Measurements from ENCODE around the gene FRAT2. TPM values are rescaled to one million over a fixed set of nuclear protein-coding genes. Genes with fewer than 3 reads are reported as not detected.
A peak's percentile ranks its signal among the peaks of the same experiment; 100 is the strongest.

Gene FRAT2
- total RNA-seq, 4 donors from 2014 or later = 18.7 to 27.8 (median 19.6) TPM

DNA sequence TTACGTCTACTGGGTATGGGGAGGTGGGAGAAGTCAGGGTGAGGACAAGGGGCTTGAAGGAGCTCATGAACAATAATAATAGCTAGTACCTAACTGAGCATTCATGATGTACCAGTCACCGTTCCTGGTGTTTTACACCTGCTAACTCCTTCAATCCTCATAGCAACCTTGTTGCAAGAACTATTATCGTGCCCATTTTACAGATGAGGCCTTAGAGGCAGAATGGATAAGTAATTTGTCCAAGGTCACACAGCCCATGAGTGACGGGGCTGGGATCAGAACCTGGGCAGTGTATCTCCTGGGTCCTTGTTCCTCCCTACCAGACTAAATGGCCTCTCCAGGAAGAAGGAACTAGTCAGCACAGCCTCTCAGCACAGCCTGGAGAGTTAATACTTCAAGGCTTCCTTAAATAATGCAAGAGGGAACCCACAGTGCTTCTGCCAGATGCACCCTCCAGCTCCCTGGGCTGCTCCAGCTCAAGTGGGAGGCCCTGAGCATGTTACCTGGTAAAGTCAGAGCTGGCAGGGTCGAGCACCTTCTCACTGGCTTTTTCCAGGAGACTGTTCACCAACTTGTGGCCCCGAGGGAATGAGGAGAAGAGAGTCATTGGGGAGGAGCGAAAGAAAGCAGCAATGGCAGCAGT, 37.8 kb upstream of the FRAT2 start:
- intact Hi-C loops (cut with DNase I) = no loop called here
- WGBS = 92% methylated on average over 6 of the region's 7 CpGs
- Histone ChIP-seq H3K36me3 (peaks cover 27 to 98% (median 80%) of the 10 kb centered on the region in 4 donors), H3K4me3 (no peak overlapping the region), H3K27ac (replicated peaks in 1 of 4) (no peak overlapping the region), H3K9me3 (no peaks in the 10 kb centered on the region), H3K4me1 (no peaks in the 10 kb centered on the region), H3K27me3 (no peaks in the 10 kb centered on the region)
- no peak for TF ChIP-seq POLR2AphosphoS5 (IDR thresholded peaks at IDR 0.05)
- DNase-seq (ENCODE audit: extremely low spot score) = no peak

DNA sequence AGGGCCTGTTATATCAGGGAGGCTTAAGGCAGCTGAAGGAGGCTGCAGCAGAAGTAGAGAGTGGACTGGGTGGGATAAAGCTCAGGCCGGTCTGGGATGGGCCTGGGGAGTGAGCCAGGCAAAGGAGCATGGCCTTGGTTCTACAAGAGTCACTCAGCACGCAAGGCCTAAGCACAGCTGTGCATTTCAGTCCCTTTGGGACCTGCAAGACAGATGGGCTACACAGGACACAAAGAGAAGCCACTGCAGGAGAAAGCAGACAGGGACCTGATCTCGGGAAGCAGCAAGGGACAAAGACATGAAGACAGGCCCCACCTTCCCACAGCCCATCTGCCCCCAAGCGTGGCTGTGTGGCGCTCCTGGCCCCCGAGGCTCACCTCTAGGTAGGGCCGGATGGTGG, 37.2 kb upstream of the FRAT2 start:
- H3K36me3 ChIP-seq = peaks cover 30 to 98% (median 82%) of the 10 kb centered on the region in 4 donors
- H3K4me3 ChIP-seq = no peak overlapping the region

DNA sequence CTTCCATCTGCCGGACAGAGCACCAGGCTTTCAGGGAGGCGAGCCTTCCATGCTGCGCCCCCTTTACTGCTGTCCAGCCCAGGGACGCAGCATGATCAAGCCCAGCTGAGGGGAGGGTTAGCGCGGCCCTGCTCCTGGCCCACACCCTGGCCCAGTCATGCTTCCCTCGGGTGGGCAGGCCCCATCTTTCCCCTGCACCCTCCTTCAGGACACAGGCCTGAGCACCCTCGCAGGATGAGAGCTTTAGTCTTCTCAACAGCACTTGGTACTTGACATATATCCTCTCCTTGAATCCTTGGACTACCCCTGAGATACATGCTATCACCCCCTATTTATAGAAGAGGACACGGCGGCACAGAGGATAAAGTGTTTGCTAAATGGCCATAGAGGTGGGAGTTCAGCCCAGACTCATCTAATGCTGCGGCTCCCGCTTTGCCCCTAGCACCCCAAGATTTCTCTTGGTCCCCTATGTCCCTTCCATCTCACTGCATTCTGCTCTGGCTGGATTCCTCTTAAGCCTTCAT, 32.7 kb upstream of the FRAT2 start:
- intact Hi-C loops (cut with DNase I) = no loop called here
- peaks cover 20 to 96% (median 89%) of the 10 kb centered on the region in 4 donors for H3K36me3 ChIP-seq

More for the DNA sequence above, 37.2 kb upstream of the FRAT2 start:
- TF ChIP-seq, protein P1, sequence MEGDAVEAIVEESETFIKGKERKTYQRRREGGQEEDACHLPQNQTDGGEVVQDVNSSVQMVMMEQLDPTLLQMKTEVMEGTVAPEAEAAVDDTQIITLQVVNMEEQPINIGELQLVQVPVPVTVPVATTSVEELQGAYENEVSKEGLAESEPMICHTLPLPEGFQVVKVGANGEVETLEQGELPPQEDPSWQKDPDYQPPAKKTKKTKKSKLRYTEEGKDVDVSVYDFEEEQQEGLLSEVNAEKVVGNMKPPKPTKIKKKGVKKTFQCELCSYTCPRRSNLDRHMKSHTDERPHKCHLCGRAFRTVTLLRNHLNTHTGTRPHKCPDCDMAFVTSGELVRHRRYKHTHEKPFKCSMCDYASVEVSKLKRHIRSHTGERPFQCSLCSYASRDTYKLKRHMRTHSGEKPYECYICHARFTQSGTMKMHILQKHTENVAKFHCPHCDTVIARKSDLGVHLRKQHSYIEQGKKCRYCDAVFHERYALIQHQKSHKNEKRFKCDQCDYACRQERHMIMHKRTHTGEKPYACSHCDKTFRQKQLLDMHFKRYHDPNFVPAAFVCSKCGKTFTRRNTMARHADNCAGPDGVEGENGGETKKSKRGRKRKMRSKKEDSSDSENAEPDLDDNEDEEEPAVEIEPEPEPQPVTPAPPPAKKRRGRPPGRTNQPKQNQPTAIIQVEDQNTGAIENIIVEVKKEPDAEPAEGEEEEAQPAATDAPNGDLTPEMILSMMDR (IDR thresholded peaks at IDR 0.05) = no peak
- TF ChIP-seq POLR2A (IDR thresholded peaks at IDR 0.05; ENCODE audit: low read depth) (no peak), EP300 (IDR thresholded peaks at IDR 0.05) (no peak), POLR2AphosphoS5 (IDR thresholded peaks at IDR 0.05) (no peak)
- Histone ChIP-seq H3K4me1 (peaks cover 0 to 3% (median 0%) of the 10 kb centered on the region in 4 donors), H3K27me3 (no peaks in the 10 kb centered on the region), H3K27ac (replicated peaks in 1 of 4) (no peak overlapping the region), H3K9me3 (no peaks in the 10 kb centered on the region)
- WGBS = 90% methylated on average over 7 of the region's 7 CpGs
- DNase-seq (ENCODE audit: extremely low spot score) = no peak
- intact Hi-C loops (cut with DNase I) = no loop called here

DNA sequence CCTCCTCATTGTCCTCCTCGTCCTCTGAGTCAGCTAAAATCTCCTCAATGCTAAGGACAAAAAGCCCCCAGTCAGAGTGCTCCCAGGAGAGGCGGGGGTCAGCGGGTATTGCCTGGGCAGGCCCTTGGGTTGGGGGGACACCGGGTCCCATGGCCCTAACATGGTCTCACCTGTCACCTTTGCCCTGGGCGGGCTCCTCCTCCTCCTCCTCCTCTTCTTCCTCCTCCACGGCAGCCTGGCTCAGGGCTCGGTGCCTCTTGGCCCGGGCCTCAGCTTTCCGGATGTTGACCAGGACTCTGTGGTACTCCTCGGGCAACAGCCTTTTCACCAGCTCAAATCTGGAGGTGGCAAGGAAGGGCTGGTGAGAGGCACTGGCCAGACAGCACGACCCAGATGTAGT, 32.0 kb upstream of the FRAT2 start:
- no peak for TF ChIP-seq POLR2AphosphoS5 (IDR thresholded peaks at IDR 0.05)
- no peak for TF ChIP-seq POLR2A (IDR thresholded peaks at IDR 0.05; ENCODE audit: low read depth)
- TF ChIP-seq, protein P1 (IDR thresholded peaks at IDR 0.05) = no peak
- no peak for TF ChIP-seq EP300 (IDR thresholded peaks at IDR 0.05)
- intact Hi-C loops (cut with DNase I) = no loop called here
- Histone ChIP-seq H3K27ac (replicated peaks in 1 of 4) (peak overlapping the region in 1 of 4 donors; percentile 52), H3K4me3 (no peak overlapping the region), H3K27me3 (no peaks in the 10 kb centered on the region), H3K4me1 (peaks cover 0 to 3% (median 0%) of the 10 kb centered on the region in 4 donors), H3K36me3 (peaks cover 18 to 90% (median 83%) of the 10 kb centered on the region in 4 donors), H3K9me3 (no peaks in the 10 kb centered on the region)
- no peak for DNase-seq (ENCODE audit: extremely low spot score)
- WGBS = 95% methylated on average over 9 of the region's 11 CpGs

More for the DNA sequence above, 32.7 kb upstream of the FRAT2 start:
- Histone ChIP-seq H3K27me3 (no peaks in the 10 kb centered on the region), H3K9me3 (no peaks in the 10 kb centered on the region), H3K4me3 (no peak overlapping the region), H3K4me1 (peaks cover 0 to 3% (median 0%) of the 10 kb centered on the region in 4 donors), H3K27ac (replicated peaks in 1 of 4) (no peak overlapping the region)
- DNase-seq (ENCODE audit: extremely low spot score) = no peak
- TF ChIP-seq, protein P1 (IDR thresholded peaks at IDR 0.05) = no peak
- TF ChIP-seq POLR2AphosphoS5 (IDR thresholded peaks at IDR 0.05) = no peak
- no peak for TF ChIP-seq POLR2A (IDR thresholded peaks at IDR 0.05; ENCODE audit: low read depth)
- 94% methylated on average over 12 of the region's 12 CpGs for WGBS

DNA sequence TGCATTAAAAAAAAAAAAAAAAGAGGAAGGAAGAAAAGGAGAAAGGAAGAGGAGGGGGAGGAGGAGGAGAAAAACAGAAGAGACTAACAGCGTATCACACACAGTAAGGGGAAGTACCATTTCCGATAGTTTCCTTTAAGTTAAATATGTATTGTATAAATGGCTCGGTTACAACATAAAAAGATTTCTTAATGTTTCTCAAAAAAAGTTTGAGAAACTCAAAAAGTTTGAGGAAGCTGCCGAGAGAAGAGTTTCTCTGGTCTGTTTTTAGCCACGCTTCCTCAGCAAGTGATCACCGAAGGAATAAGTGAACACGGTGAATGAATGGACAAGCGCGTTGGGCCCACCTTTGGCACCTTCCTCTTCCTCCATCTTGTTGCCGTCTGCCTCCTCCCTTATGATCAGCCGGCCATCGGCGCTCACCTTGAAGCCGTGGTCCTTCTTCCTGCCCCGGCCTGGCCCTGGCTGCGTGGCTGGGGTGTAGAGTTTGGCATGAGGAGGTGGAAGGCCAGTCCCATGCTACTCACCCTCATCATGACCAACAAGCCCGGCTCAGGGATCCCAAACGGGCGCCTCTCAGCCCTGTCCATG, 31.3 kb upstream of the FRAT2 start:
- H3K9me3 ChIP-seq = no peaks in the 10 kb centered on the region
- no peaks in the 10 kb centered on the region for H3K27me3 ChIP-seq
- intact Hi-C loops (cut with DNase I) = no loop called here
- H3K27ac ChIP-seq (replicated peaks in 1 of 4) = peak overlapping the region in 1 of 4 donors; percentile 52
- peaks cover 18 to 88% (median 80%) of the 10 kb centered on the region in 4 donors for H3K36me3 ChIP-seq
- H3K4me1 ChIP-seq = peaks cover 0 to 3% (median 0%) of the 10 kb centered on the region in 4 donors
- TF ChIP-seq, protein P1 (IDR thresholded peaks at IDR 0.05) = no peak
- no peak for TF ChIP-seq POLR2AphosphoS5 (IDR thresholded peaks at IDR 0.05)
- no peak for TF ChIP-seq POLR2A (IDR thresholded peaks at IDR 0.05; ENCODE audit: low read depth)
- no peak for TF ChIP-seq EP300 (IDR thresholded peaks at IDR 0.05)
- no peak overlapping the region for H3K4me3 ChIP-seq
- 87% methylated on average over 17 of the region's 19 CpGs for WGBS
- no peak for DNase-seq (ENCODE audit: extremely low spot score)

Data from esophagus muscularis mucosa (tissue), 4 donors.